GM15510 (cell line): ENCODE data around the gene CERS1.

Source experiments
- POLR2A ChIP-seq: IDR thresholded peaks from 3 replicates; pipeline ENCODE4 v1.6.1; 2011; ENCODE audit warnings: borderline replicate concordance; ENCODE audit not compliant: insufficient read length; ENCODE audit errors: extremely low read depth

The CERS1 gene

GRCh38 chr19:18905513-18906236 is 9.7 kb upstream of the CERS1 start:
- no peak for TF ChIP-seq POLR2A

GRCh38 chr19:18905058-18905456 is 9.1 kb upstream of the CERS1 start:
- no peak for TF ChIP-seq POLR2A

- no peak for TF ChIP-seq POLR2A
These were observed 8.5 kb upstream of the CERS1 start for GRCh38 chr19:18904334-18905057.

- TF ChIP-seq POLR2A, result no peak
These were observed 7.4 kb upstream of the CERS1 start for GRCh38 chr19:18903156-18904037.

- TF ChIP-seq POLR2A, result no peak
These were observed 5.5 kb upstream of the CERS1 start for GRCh38 chr19:18901491-18901890.

GRCh38 chr19:18900700-18901481 is 4.9 kb upstream of the CERS1 start:
- no peak for TF ChIP-seq POLR2A

GRCh38 chr19:18899624-18900560 is 3.9 kb upstream of the CERS1 start:
- TF ChIP-seq POLR2A, result no peak

- no peak for TF ChIP-seq POLR2A
These were observed 2.9 kb upstream of the CERS1 start for GRCh38 chr19:18898607-18899408.

- no peak for TF ChIP-seq POLR2A
These were observed 2.2 kb upstream of the CERS1 start for GRCh38 chr19:18898081-18898606.

GRCh38 chr19:18897094-18898029 is 1.4 kb upstream of the CERS1 start:
- no peak for TF ChIP-seq POLR2A

- no peak for TF ChIP-seq POLR2A
These were observed 473 bp upstream of the CERS1 start for GRCh38 chr19:18896421-18896841.
